Measurements from ENCODE around the gene DDX41.

DNA sequence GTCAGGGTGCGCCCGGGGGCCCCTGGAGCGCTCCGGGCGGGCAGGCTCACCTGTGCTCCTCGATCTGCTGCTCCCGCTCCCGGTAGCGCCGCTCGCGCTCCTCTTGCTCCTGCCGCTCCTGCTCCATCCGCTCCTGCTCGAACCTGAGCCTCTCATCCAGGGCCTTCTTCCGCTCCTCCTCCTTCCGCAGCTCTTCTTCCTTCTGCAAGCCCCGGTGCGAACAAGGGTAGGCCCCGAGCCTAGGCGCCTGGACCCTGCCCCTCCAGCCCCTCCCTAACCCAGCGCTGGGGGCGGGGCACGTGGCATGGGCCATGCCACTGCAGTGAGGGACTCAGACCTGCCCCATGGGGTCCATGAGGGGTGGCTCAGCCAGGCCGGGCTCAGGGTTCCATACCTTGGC lies 49.9 kb downstream of the DDX41 start:
- no peak for TF ChIP-seq POLR2A (IDR thresholded peaks at IDR 0.05)
- TF ChIP-seq, protein P1, sequence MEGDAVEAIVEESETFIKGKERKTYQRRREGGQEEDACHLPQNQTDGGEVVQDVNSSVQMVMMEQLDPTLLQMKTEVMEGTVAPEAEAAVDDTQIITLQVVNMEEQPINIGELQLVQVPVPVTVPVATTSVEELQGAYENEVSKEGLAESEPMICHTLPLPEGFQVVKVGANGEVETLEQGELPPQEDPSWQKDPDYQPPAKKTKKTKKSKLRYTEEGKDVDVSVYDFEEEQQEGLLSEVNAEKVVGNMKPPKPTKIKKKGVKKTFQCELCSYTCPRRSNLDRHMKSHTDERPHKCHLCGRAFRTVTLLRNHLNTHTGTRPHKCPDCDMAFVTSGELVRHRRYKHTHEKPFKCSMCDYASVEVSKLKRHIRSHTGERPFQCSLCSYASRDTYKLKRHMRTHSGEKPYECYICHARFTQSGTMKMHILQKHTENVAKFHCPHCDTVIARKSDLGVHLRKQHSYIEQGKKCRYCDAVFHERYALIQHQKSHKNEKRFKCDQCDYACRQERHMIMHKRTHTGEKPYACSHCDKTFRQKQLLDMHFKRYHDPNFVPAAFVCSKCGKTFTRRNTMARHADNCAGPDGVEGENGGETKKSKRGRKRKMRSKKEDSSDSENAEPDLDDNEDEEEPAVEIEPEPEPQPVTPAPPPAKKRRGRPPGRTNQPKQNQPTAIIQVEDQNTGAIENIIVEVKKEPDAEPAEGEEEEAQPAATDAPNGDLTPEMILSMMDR (IDR thresholded peaks at IDR 0.05) = no peak
